Skeletal muscle satellite cell (primary cell): ENCODE measurements around the gene KLF5.
A peak's percentile ranks its signal among the peaks of the same experiment; 100 is the strongest.

Experiments used
- H3K27me3 ChIP-seq: 2 replicates; pipeline ENCODE4 v1.7.0; 2013; ENCODE audit warnings: low read length; ENCODE audit not compliant: control insufficient read depth, insufficient read depth
- H3K36me3 ChIP-seq: 2 replicates; pipeline ENCODE4 v1.7.0; 2013; ENCODE audit warnings: mild to moderate bottlenecking, control low read depth, low read length; ENCODE audit not compliant: insufficient read depth
- H3K4me1 ChIP-seq: 2 replicates; pipeline ENCODE4 v1.7.0; 2013; ENCODE audit warnings: low read length; ENCODE audit not compliant: control insufficient read depth, insufficient read depth
- H3K4me2 ChIP-seq: 2 replicates; pipeline ENCODE4 v1.7.0; 2013; ENCODE audit warnings: mild to moderate bottlenecking, low read length
- H3K4me3 ChIP-seq: 2 replicates; pipeline ENCODE4 v1.7.0; 2013; ENCODE audit warnings: low read length
- H3K9ac ChIP-seq: 2 replicates; pipeline ENCODE4 v1.7.0; 2013; ENCODE audit warnings: mild to moderate bottlenecking, low read depth, low read length, moderate library complexity
- H3K9me3 ChIP-seq: replicated peaks from 2 replicates; pipeline ENCODE4 v1.7.0; 2013; ENCODE audit warnings: mild to moderate bottlenecking, control low read depth, low read length

KLF5 gene

GRCh38 chr13:73073050-73073449 lies 14.2 kb downstream of the KLF5 start:
- no peaks in the 10 kb centered on the region for H3K9me3 ChIP-seq
- H3K4me2 ChIP-seq, result peak overlapping the region; percentile 75
- peaks cover 51% of the 10 kb centered on the region for H3K4me1 ChIP-seq
- peak overlapping the region; percentile 8 for H3K9ac ChIP-seq
- peak overlapping the region; percentile 1 for H3K4me3 ChIP-seq
- no peaks in the 10 kb centered on the region for H3K27me3 ChIP-seq
- H3K36me3 ChIP-seq, result peaks cover 22% of the 10 kb centered on the region

DNA sequence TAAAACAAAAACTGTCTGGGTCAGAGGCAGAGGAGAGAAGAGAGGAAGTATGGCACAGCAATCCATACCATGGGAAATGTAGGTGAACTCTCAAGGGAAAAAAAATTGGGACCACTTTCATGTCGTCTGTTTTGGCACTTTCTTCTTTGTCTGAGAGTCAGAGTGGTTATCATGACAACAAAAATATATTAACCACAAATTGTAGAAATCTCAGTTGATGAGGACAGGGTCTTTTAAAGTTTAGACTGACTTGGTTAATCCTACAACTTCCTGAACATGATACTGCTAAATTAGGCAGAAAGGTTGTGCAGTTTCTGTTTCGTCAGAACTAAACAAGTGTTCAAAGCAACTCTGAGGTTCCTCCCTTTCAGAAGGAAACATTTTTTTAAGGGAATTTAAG lies 15.2 kb downstream of the KLF5 start:
- no peaks in the 10 kb centered on the region for H3K9me3 ChIP-seq
- no peaks in the 10 kb centered on the region for H3K27me3 ChIP-seq
- peak overlapping the region; percentile 48 for H3K9ac ChIP-seq
- peak overlapping the region; percentile 75 for H3K4me2 ChIP-seq
- peaks cover 49% of the 10 kb centered on the region for H3K4me1 ChIP-seq
- H3K4me3 ChIP-seq, result peak overlapping the region; percentile 46
- H3K36me3 ChIP-seq, result peaks cover 19% of the 10 kb centered on the region

- H3K36me3 ChIP-seq, result peaks cover 19% of the 10 kb centered on the region
- no peaks in the 10 kb centered on the region for H3K27me3 ChIP-seq
- H3K4me1 ChIP-seq, result peaks cover 41% of the 10 kb centered on the region
- no peaks in the 10 kb centered on the region for H3K9me3 ChIP-seq
- H3K4me2 ChIP-seq, result peak overlapping the region; percentile 75
- H3K9ac ChIP-seq, result no peak overlapping the region
- no peak overlapping the region for H3K4me3 ChIP-seq
These were observed 16.1 kb downstream of the KLF5 start for GRCh38 chr13:73074926-73075325.

GRCh38 chr13:73075546-73075945 lies 16.7 kb downstream of the KLF5 start:
- no peaks in the 10 kb centered on the region for H3K27me3 ChIP-seq
- no peaks in the 10 kb centered on the region for H3K9me3 ChIP-seq
- peaks cover 38% of the 10 kb centered on the region for H3K4me1 ChIP-seq
- peaks cover 19% of the 10 kb centered on the region for H3K36me3 ChIP-seq
- H3K4me3 ChIP-seq, result no peak overlapping the region
- no peak overlapping the region for H3K9ac ChIP-seq
- no peak overlapping the region for H3K4me2 ChIP-seq

- Histone ChIP-seq H3K4me1 (peaks cover 38% of the 10 kb centered on the region), H3K9me3 (no peaks in the 10 kb centered on the region), H3K27me3 (no peaks in the 10 kb centered on the region), H3K4me2 (no peak overlapping the region), H3K36me3 (peaks cover 19% of the 10 kb centered on the region), H3K9ac (no peak overlapping the region), H3K4me3 (no peak overlapping the region)
These were observed 17.1 kb downstream of the KLF5 start for GRCh38 chr13:73075954-73076353.

DNA sequence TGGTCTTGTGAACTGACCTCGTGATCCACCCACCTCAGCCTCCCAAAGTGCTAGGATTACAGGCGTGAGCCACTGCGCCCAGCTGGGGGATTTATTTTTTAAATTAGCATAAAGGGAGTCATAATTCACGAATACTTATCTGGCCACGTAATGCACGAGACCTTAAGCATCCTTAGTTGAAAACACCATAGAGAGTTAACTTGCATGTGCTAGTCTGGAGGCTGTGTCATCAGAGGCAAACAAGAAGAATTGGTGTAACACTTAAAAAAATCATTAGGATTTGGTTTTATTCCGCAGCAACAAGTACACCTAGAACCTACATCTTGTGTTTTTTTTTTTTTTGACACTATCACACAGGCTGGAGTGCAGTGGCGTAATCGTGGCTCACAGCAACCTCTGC lies 19.1 kb downstream of the KLF5 start:
- peaks cover 19% of the 10 kb centered on the region for H3K36me3 ChIP-seq
- H3K27me3 ChIP-seq, result no peaks in the 10 kb centered on the region
- H3K4me3 ChIP-seq, result no peak overlapping the region
- no peak overlapping the region for H3K9ac ChIP-seq
- H3K9me3 ChIP-seq, result no peaks in the 10 kb centered on the region
- peaks cover 30% of the 10 kb centered on the region for H3K4me1 ChIP-seq
- no peak overlapping the region for H3K4me2 ChIP-seq

GRCh38 chr13:73079359-73079758 lies 20.6 kb downstream of the KLF5 start:
- Histone ChIP-seq H3K9me3 (no peaks in the 10 kb centered on the region), H3K9ac (no peak overlapping the region), H3K4me1 (peaks cover 15% of the 10 kb centered on the region), H3K4me2 (no peak overlapping the region), H3K27me3 (no peaks in the 10 kb centered on the region), H3K36me3 (peaks cover 19% of the 10 kb centered on the region), H3K4me3 (no peak overlapping the region)

GRCh38 chr13:73081256-73081915 lies 22.6 kb downstream of the KLF5 start:
- Histone ChIP-seq H3K4me1 (no peaks in the 10 kb centered on the region), H3K36me3 (peaks cover 9% of the 10 kb centered on the region), H3K9ac (no peak overlapping the region), H3K4me2 (no peak overlapping the region), H3K4me3 (no peak overlapping the region), H3K9me3 (no peaks in the 10 kb centered on the region), H3K27me3 (no peaks in the 10 kb centered on the region)

GRCh38 chr13:73082471-73082870 lies 23.7 kb downstream of the KLF5 start:
- no peaks in the 10 kb centered on the region for H3K4me1 ChIP-seq
- H3K9ac ChIP-seq, result no peak overlapping the region
- peaks cover under 1% of the 10 kb centered on the region for H3K36me3 ChIP-seq
- H3K4me2 ChIP-seq, result no peak overlapping the region
- no peaks in the 10 kb centered on the region for H3K27me3 ChIP-seq
- H3K4me3 ChIP-seq, result no peak overlapping the region
- H3K9me3 ChIP-seq, result no peaks in the 10 kb centered on the region

DNA sequence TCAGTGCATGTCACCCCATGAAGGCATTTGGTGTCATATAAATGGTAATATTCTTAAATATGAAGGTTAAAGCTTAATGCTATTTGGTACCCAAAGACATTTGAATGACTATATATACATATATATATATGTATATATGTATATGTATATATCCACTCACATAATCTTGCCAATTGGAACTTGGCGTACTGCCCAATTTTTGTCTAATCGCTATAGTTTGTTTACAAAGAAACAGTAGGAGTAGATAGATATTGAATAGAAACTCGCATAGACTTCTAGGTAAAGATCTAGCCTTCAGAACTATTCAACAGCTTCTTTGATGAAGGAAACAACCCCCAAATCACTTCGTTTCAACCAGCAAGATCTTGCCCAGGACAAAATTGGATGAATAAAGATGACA lies 24.1 kb downstream of the KLF5 start:
- no peaks in the 10 kb centered on the region for H3K36me3 ChIP-seq
- no peak overlapping the region for H3K4me3 ChIP-seq
- no peaks in the 10 kb centered on the region for H3K4me1 ChIP-seq
- no peak overlapping the region for H3K4me2 ChIP-seq
- no peaks in the 10 kb centered on the region for H3K27me3 ChIP-seq
- H3K9ac ChIP-seq, result no peak overlapping the region
- H3K9me3 ChIP-seq, result no peaks in the 10 kb centered on the region

DNA sequence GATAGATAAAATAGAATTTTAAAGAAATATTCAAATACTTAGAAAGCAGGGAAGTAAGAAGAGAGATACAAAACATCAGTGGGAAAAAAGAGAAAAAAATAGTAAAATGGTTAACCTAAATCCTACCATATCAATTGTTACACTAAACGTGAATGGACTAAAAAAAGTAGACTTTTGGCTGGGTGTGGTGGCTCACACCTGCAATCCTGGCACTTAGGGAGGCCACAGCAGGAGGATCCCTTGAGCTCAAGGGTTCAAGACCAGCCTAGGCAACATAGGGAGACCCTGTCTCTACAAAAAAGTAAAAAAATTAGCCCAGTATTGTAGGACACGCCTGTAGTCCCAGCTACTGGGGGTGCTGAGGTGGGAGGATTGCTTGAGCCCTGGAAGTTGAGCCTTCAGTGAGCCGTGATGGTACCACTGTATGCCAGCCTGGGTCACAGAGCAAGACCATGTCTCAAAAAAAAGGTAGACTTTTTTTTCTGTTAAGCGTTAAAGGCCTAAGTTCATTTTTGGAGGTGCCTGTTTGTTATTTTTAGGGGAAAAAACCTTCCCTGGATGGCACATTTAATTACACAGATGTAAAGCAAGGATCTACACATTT lies 29.6 kb downstream of the KLF5 start:
- Histone ChIP-seq H3K27me3 (no peaks in the 10 kb centered on the region), H3K9ac (no peak overlapping the region), H3K4me3 (no peak overlapping the region), H3K9me3 (no peaks in the 10 kb centered on the region), H3K4me2 (no peak overlapping the region), H3K36me3 (no peaks in the 10 kb centered on the region), H3K4me1 (peaks cover 8% of the 10 kb centered on the region)

- no peak overlapping the region for H3K4me2 ChIP-seq
- peaks cover 8% of the 10 kb centered on the region for H3K4me1 ChIP-seq
- H3K27me3 ChIP-seq, result no peaks in the 10 kb centered on the region
- no peak overlapping the region for H3K9ac ChIP-seq
- H3K4me3 ChIP-seq, result no peak overlapping the region
- no peaks in the 10 kb centered on the region for H3K9me3 ChIP-seq
- no peaks in the 10 kb centered on the region for H3K36me3 ChIP-seq
These were observed 30.4 kb downstream of the KLF5 start for GRCh38 chr13:73089213-73089612.
